Heart left ventricle (tissue), 13 donors: ENCODE results near the gene GIN1.

ENCODE experiments used
- POLR2A ChIP-seq, 2 donors: fragments of 450-650 bp; IDR thresholded peaks; one replicate each; pipeline ENCODE4 v1.6.1; 2017; ENCODE audit warnings: antibody characterized with exemption in 2 of 2, mild to moderate bottlenecking in 2 of 2, moderate library complexity in 2 of 2
- TF ChIP-seq, protein P1 (sequence below), 12 donors: fragments of 200-600 bp; sonication (generic) in 4 of 12; IDR thresholded peaks; one replicate each; pipeline versions ENCODE4 v1.5.0 to v1.8.0; 2018 to 2022; ENCODE audit warnings: antibody characterized with exemption in 12 of 12, mild to moderate bottlenecking in 5 of 12
- donor health status: ischemic (EF 13 %, LVEDD 7.1; RV severe dilation, severe dysfunction).
- donor health status: DM: no; HTN: yes; CAD: no.
- donor health status: DM: no; HTN: no; CAD: no.
- donor health status: ischemic (EF 25% LVEDD 6.9; RV normal size, moderate dysfunction).
- donor health status: ischemic (EF 25% LVEDD 5.7; RV mildly dilated, moderate dysfunction).
- donor health status: ischemic (EF 35%, LVEDD 5.7; RV mildly dilated, moderate dysfunction).
- donor health status: nonischemic (EF 11% LVEDD 7.7; RV severe dilation, severe dysfunction).
- donor health status: DM: yes; HTN: yes; CAD: no.
- donor health status: PGD.
- donor health status: ischemic (EF 29% LVEDD 5.4; RV normal size, mild dysfunction).
- donor health status: nonischemic (EF 23%, LVEDD 6.1; RV moderate dilation, normal function).

DNA sequence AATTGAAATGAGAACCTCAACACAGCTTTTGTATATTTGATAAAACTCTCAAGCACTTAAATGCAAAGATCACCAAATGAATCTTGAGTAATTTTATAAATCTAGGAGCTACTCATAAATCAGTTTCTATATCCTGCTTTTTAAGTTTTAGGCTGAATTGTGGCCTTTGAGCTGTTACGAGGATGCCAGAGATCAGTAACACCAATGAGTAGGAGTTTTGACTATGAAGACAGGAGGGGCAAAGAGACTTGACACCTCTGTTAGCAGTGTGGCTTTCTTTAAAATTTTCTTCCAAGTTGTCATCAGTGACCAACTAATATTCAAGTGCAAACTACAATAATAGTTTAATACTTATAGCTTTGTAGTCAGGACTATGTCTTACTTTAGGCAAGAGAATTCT lies 12.7 kb upstream of the GIN1 start:
- TF ChIP-seq, protein P1, sequence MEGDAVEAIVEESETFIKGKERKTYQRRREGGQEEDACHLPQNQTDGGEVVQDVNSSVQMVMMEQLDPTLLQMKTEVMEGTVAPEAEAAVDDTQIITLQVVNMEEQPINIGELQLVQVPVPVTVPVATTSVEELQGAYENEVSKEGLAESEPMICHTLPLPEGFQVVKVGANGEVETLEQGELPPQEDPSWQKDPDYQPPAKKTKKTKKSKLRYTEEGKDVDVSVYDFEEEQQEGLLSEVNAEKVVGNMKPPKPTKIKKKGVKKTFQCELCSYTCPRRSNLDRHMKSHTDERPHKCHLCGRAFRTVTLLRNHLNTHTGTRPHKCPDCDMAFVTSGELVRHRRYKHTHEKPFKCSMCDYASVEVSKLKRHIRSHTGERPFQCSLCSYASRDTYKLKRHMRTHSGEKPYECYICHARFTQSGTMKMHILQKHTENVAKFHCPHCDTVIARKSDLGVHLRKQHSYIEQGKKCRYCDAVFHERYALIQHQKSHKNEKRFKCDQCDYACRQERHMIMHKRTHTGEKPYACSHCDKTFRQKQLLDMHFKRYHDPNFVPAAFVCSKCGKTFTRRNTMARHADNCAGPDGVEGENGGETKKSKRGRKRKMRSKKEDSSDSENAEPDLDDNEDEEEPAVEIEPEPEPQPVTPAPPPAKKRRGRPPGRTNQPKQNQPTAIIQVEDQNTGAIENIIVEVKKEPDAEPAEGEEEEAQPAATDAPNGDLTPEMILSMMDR (IDR thresholded peaks at IDR 0.05) = no peak
- TF ChIP-seq POLR2A (IDR thresholded peaks at IDR 0.05) = no peak
